NCI-H2081 (cell line): ENCODE results near the gene PLTP.
"Not testable (repeated sequence)": the region's sequence is repeated elsewhere in the genome, so short reads cannot be mapped to it uniquely, and the experiment has no call there.

ENCODE experiments used
- DNase-seq, 2 experiments: peaks; one replicate each; lab custom pipeline; 2025; lab: John Stamatoyannopoulos, UW

Gene PLTP

DNA sequence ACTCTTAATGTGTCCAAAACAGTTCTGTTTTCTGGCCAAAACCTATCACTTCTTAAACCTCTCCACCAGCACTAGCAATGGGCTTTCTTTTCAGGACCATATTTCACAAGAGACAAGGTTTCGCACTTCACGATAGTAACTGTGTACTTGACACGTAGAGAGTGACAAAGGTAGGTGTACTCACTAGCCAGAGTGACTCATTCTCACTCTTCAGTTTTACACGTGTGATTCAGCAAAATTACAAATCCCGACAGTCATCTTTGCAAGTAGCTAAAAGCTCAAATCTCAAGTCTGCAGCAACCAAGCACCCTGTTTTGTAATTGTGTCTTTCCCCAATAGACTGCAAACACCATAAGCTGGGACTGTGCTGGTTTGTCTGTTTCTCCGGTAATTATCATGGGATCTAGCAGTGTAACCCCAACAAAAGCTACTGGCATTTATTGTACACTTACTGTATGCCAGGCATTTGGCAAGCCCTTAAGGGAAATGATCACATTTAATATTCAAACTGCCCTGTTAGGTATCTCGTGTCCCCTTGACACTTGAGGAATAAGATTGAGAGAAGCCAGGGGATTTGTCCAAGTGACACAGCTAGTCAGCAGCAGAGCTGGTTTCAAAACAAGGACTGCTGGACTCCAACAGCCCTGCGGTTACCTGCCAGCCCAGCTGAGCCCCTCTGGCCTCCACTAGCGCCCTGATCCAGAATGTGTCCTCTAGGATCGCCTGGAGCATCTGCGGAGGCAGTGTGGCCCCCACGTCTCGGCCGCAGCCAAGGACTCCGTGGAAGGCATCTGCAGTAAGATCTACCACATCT is 32.4 kb upstream of the PLTP start:
- DNase-seq = no peak

- no peak for DNase-seq
Measured at GRCh38 chr20:45943613-45944012, 31.7 kb upstream of the PLTP start.

GRCh38 chr20:45940469-45940868 is 28.5 kb upstream of the PLTP start:
- DNase-seq = no peak

DNA sequence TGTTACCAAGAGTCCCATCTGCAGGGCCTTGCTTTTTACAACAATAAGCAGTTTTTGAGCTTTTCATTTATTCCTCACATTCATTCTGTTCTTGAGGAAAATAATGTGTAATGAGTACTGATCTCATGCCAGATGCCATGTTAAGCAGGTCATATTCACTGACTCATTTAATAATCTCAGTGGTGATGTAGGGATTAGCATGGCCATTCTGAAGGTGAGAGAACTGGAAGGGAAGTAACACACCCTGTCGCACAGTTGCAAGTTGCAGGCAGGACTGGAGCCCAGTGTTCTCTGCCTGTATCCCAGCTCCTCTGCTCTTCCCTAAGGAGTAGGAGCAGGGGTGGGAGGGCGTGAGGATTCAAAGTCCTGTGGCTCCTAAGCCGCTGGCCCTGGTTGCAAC is 28.1 kb upstream of the PLTP start:
- DNase-seq = no peak

GRCh38 chr20:45938727-45939438 is 26.9 kb upstream of the PLTP start:
- no peak for DNase-seq

DNA sequence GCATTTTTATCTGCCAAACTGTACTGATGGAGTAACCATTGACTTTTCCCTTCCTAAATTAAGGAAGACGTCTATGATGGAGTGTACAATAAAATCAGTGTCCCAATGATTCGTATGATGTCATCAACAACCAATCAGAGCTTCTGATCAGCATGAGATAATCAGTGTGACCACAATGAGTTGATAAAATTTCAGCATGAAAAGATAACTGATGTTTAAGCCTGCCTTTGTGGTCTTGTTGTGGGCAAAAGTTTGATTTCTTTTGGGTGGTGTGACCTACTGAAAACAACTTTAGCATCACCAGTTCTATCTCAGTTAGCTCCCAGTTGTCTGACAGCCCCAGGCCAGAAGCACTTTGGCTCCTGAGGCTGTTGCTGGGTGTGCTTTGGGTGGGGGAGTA is 25.8 kb upstream of the PLTP start:
- DNase-seq = no peak

- no peak for DNase-seq
Measured at GRCh38 chr20:45935416-45936046, 23.6 kb upstream of the PLTP start.

GRCh38 chr20:45934586-45935415 is 22.8 kb upstream of the PLTP start, which contains the start of gene PCIF1:
Gene PCIF1, plus strand, starts transcription at chr20:45934683. Its CDS starts 4,317 bp downstream, at chr20:45939000.
- peak; percentile 96 to 97 for DNase-seq

- DNase-seq = peak; percentile 75 to 80
Measured at GRCh38 chr20:45934046-45934585, 22.2 kb upstream of the PLTP start.

GRCh38 chr20:45933266-45934045 is 21.5 kb upstream of the PLTP start:
- peak; percentile 93 to 97 for DNase-seq

GRCh38 chr20:45931680-45932079 is 19.7 kb upstream of the PLTP start:
- not testable (repeated sequence) for DNase-seq

DNA sequence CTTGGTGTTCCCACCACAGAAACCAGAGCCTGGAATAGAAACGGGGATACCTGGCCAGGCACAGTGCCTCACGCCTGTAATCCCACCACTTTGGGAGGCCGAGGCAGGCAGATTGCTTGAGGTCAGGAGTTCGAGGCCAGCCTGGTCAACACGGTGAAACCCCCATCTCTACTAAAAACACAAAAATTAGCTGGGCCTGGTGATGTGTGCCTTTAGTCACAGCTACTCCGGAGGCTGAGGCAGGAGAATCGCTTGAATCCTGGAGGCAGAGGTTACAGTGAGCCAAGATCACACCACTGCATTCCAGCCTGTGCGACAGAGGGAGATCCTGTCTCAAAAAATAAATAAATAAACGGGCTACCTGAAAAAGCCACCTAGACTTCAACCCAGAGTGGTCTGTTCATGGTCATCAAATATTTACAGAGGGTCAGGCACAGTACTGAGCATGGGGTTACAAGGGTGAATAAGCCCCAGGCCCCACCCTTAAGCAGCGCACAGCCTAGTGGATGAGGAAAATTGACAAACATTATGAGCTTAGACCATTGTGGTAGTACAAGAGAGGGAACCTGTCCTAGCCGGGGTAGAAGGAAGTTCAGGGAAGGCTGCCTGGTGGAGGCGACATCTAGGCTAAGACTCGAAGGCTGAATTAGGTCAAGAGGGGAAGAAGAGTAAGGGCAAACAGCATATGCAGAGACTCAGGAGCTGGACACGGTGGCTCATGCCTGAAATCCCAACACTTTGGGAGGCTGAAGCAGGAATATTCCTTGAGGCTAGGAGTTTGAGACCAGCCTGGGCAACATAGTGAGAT is 15.3 kb upstream of the PLTP start:
- DNase-seq = no peak

- no peak for DNase-seq
Measured at GRCh38 chr20:45926731-45927070, 14.7 kb upstream of the PLTP start.

DNA sequence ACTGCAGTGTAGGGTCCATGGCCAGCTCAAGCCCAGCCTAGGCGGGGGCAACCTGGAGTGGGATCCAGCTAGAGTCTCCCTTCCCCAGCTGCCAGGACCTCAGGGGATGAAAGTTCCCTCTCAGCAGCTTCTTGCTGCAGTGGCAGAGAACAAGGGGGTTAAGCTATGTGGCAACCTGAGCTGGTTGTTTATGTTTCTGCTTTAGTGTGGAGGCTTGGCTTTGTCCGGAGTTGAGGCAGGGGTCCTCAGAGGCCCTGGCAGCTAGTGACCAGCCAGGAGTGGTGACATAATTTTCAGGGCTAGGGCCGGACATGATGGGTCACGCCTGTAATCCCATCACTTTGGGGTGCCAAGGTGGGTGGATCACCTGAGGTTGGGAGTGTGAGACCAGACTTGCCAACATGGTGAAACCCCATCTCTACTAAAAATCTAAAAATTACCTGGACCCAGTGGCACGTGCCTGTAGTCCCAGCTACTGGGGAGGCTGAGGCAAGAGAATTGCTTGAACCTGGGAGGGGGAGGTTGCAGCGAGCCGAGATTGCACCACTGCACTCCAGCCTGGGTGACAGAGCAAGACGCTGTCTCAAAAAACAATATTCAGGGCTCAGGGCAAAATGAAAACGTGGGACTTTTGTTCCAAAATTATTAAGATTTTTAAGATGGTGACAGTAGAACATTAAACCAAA is 14.0 kb upstream of the PLTP start:
- no peak for DNase-seq

DNA sequence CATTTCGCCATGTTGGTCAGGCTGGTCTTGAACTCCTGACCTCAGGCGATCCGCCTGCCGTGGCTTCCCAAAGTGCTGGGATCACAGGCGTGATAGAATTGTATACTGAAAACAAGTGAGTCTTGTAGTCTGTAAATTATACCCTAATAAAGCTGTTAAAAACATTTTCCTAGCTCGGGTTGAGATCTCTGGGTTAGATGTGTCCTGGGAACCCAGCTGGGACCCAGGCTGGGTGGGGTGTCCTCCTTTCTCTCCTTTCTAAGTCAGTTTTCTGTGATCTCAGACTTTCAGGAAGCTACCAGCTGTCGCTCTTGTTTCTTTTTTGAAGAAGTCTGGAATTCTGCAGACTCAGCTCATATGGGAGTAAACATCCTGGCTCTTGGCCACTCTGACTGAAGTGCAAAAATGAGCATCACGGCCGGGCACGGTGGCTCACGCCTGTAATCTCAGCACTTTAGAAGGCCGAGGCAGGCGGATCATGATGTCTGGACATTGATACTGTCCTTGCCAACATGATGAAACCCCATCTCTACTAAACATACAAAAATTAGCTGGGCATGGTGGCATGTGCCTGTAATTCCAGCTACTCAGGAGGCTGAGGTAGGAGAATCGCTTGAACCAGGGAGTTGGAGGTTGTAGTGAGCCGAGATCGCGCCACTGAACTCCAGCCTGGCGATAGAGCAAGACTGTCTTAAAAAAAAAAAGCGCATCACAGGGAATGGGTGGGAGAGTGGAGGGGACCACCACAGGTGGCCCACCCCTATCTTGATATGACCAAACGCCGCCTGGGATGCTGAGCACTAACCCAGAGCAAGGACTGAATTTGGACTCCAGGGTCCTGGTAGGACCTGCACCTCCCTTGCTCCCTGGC is 12.7 kb upstream of the PLTP start:
- no peak for DNase-seq

DNA sequence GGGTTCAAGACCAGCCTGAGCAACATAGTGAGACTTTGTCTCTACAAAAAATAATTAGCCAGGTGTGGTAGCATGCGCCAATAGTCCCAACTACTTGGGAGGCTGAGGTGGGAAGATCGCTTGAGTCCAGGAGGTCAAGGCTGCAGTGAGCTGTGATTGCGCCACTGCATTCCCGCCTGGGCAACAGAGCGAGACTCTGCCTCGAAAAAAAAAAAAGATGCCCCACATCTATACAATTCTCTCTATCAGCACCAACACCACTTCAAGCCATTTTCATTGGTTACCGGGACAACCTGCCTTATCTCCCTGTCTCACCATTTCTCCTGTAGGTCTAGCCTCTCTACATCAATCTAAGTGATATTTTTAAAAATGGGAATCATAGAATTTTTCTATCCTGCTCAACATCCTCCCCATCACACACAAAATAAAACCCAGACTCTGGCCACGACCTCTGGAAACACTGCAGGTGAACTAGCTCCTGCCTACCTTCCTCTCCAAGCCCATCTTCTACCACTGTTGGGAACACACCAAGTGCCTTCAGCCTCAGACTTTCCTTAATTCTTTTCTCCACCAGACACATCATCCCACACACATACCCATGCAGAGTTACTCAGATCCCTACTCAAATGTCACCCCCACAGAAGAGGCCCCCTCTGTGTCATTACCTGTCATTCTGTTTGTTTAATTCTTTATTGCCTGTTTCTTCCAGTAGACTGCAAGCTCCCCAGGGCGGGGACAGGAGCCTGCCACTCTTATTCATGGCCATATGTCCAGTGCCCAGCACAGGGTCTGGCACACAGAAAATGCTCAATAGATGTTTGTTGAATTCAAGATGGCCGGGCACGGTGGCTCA is 9.6 kb upstream of the PLTP start:
- no peak for DNase-seq

- no peak for DNase-seq
Measured at GRCh38 chr20:45920462-45921336, 8.7 kb upstream of the PLTP start.
